ENCODE measurements around the gene PTAFR.

Gene PTAFR

GRCh38 chr1:28161751-28162150 lies 14.7 kb downstream of the PTAFR start:
- H3K4me1 ChIP-seq = no peaks in the 10 kb centered on the region
- H3K27ac ChIP-seq = no peak overlapping the region
- no peak overlapping the region for H3K4me3 ChIP-seq (ENCODE audit: low read depth, low read length)

GRCh38 chr1:28160782-28161266 lies 15.7 kb downstream of the PTAFR start:
- TF ChIP-seq CTCF (IDR thresholded peaks at IDR 0.05) = no peak
- Histone ChIP-seq H3K36me3 (ENCODE audit: control insufficient read depth, insufficient read depth, low read length) (no peaks in the 10 kb centered on the region), H3K4me1 (no peaks in the 10 kb centered on the region), H3K4me2 (ENCODE audit: low read length) (no peak overlapping the region), H3K9ac (no peak overlapping the region), H3K79me2 (no peaks in the 10 kb centered on the region), H3K27me3 (ENCODE audit: control insufficient read depth, insufficient read depth, low read length) (no peaks in the 10 kb centered on the region), H3K9me3 (ENCODE audit: control insufficient read depth, low read length) (no peaks in the 10 kb centered on the region), H3K27ac (no peak overlapping the region), H3K4me3 (ENCODE audit: low read depth, low read length) (no peak overlapping the region), H2AFZ (no peak overlapping the region)

More at GRCh38 chr1:28161751-28162150, 14.7 kb downstream of the PTAFR start:
- H3K9me3 ChIP-seq (ENCODE audit: control insufficient read depth, low read length) = no peaks in the 10 kb centered on the region
- no peak overlapping the region for H3K4me2 ChIP-seq (ENCODE audit: low read length)
- TF ChIP-seq CTCF (IDR thresholded peaks at IDR 0.05) = no peak
- no peaks in the 10 kb centered on the region for H3K27me3 ChIP-seq (ENCODE audit: control insufficient read depth, insufficient read depth, low read length)
- no peak overlapping the region for H3K9ac ChIP-seq
- H3K79me2 ChIP-seq = no peaks in the 10 kb centered on the region
- H2AFZ ChIP-seq = no peak overlapping the region
- H3K36me3 ChIP-seq (ENCODE audit: control insufficient read depth, insufficient read depth, low read length) = no peaks in the 10 kb centered on the region

GRCh38 chr1:28159680-28160079 lies 16.8 kb downstream of the PTAFR start:
- H3K27ac ChIP-seq = no peak overlapping the region
- H3K4me2 ChIP-seq (ENCODE audit: low read length) = no peak overlapping the region
- no peak for TF ChIP-seq CTCF (IDR thresholded peaks at IDR 0.05)
- H2AFZ ChIP-seq = no peak overlapping the region
- no peaks in the 10 kb centered on the region for H3K4me1 ChIP-seq
- H3K9ac ChIP-seq = no peak overlapping the region
- no peaks in the 10 kb centered on the region for H3K27me3 ChIP-seq (ENCODE audit: control insufficient read depth, insufficient read depth, low read length)
- H3K36me3 ChIP-seq (ENCODE audit: control insufficient read depth, insufficient read depth, low read length) = no peaks in the 10 kb centered on the region
- H3K79me2 ChIP-seq = no peaks in the 10 kb centered on the region
- no peaks in the 10 kb centered on the region for H3K9me3 ChIP-seq (ENCODE audit: control insufficient read depth, low read length)
- H3K4me3 ChIP-seq (ENCODE audit: low read depth, low read length) = no peak overlapping the region

- H3K27me3 ChIP-seq (ENCODE audit: control insufficient read depth, insufficient read depth, low read length) = no peaks in the 10 kb centered on the region
- TF ChIP-seq CTCF (IDR thresholded peaks at IDR 0.05) = no peak
These were observed 17.2 kb downstream of the PTAFR start for GRCh38 chr1:28159243-28159642.

GRCh38 chr1:28157894-28158293 lies 18.6 kb downstream of the PTAFR start:
- Histone ChIP-seq H3K36me3 (ENCODE audit: control insufficient read depth, insufficient read depth, low read length) (no peaks in the 10 kb centered on the region), H3K79me2 (no peaks in the 10 kb centered on the region), H3K27ac (no peak overlapping the region), H3K9me3 (ENCODE audit: control insufficient read depth, low read length) (no peaks in the 10 kb centered on the region), H3K4me1 (no peaks in the 10 kb centered on the region), H2AFZ (no peak overlapping the region), H3K27me3 (ENCODE audit: control insufficient read depth, insufficient read depth, low read length) (no peaks in the 10 kb centered on the region), H3K4me2 (ENCODE audit: low read length) (no peak overlapping the region), H3K9ac (no peak overlapping the region), H3K4me3 (ENCODE audit: low read depth, low read length) (no peak overlapping the region)
- no peak for TF ChIP-seq CTCF (IDR thresholded peaks at IDR 0.05)

More at GRCh38 chr1:28159243-28159642, 17.2 kb downstream of the PTAFR start:
- no peaks in the 10 kb centered on the region for H3K9me3 ChIP-seq (ENCODE audit: control insufficient read depth, low read length)
- H3K4me1 ChIP-seq = no peaks in the 10 kb centered on the region
- no peak overlapping the region for H2AFZ ChIP-seq
- H3K4me2 ChIP-seq (ENCODE audit: low read length) = no peak overlapping the region
- H3K27ac ChIP-seq = no peak overlapping the region
- H3K79me2 ChIP-seq = no peaks in the 10 kb centered on the region
- H3K36me3 ChIP-seq (ENCODE audit: control insufficient read depth, insufficient read depth, low read length) = no peaks in the 10 kb centered on the region
- no peak overlapping the region for H3K4me3 ChIP-seq (ENCODE audit: low read depth, low read length)
- no peak overlapping the region for H3K9ac ChIP-seq
